Forelimb muscle (tissue), 1 donor: ENCODE measurements around the gene MMP20. TPM values are rescaled to one million over a fixed set of nuclear protein-coding genes. Genes with fewer than 3 reads are reported as not detected.
A peak's percentile ranks its signal among the peaks of the same experiment; 100 is the strongest.

Experiments used
- DNase-seq: peaks from one replicate; pipeline ENCODE4 v3.0.0-alpha.2; 2013; ENCODE audit warnings: low read depth
- polyA plus RNA-seq: library from polyadenylated mRNA; unstranded; fragments of 120-200 nt; gene quantifications from one replicate; pipeline ENCODE4 v1.2.1, GENCODE V29; 2013; ENCODE audit not compliant: insufficient read length

Gene MMP20
- polyA plus RNA-seq, 1 donor = not detected

GRCh38 chr11:102592131-102592530 is 33.0 kb downstream of the MMP20 start:
- DNase-seq = no peak

GRCh38 chr11:102591160-102591718 is 33.9 kb downstream of the MMP20 start:
- no peak for DNase-seq

GRCh38 chr11:102590276-102591049 is 34.7 kb downstream of the MMP20 start:
- no peak for DNase-seq

- DNase-seq = no peak
Measured at GRCh38 chr11:102589047-102589459, 36.1 kb downstream of the MMP20 start.

GRCh38 chr11:102587722-102588121 is 37.4 kb downstream of the MMP20 start:
- no peak for DNase-seq

GRCh38 chr11:102583141-102583873 is 41.8 kb downstream of the MMP20 start:
- DNase-seq = no peak

- no peak for DNase-seq
Measured at GRCh38 chr11:102582140-102582539, 43.0 kb downstream of the MMP20 start.

GRCh38 chr11:102581066-102581465 is 44.1 kb downstream of the MMP20 start:
- no peak for DNase-seq

- DNase-seq = no peak
Measured at GRCh38 chr11:102580185-102580951, 44.8 kb downstream of the MMP20 start.

GRCh38 chr11:102577723-102578122 is 47.4 kb downstream of the MMP20 start:
- no peak for DNase-seq

- no peak for DNase-seq
Measured at GRCh38 chr11:102577182-102577581, 48.0 kb downstream of the MMP20 start.

GRCh38 chr11:102576350-102576749 is 48.8 kb downstream of the MMP20 start:
- no peak for DNase-seq

GRCh38 chr11:102575012-102575411 is 50.1 kb downstream of the MMP20 start:
- DNase-seq = no peak

- no peak for DNase-seq
Measured at GRCh38 chr11:102573851-102574250, 51.3 kb downstream of the MMP20 start.

- no peak for DNase-seq
Measured at GRCh38 chr11:102572554-102573220, 52.4 kb downstream of the MMP20 start.

GRCh38 chr11:102568851-102569250 is 56.3 kb downstream of the MMP20 start:
- DNase-seq = no peak

- DNase-seq = no peak
Measured at GRCh38 chr11:102566112-102566511, 59.0 kb downstream of the MMP20 start.

GRCh38 chr11:102564110-102564509 is 61.0 kb downstream of the MMP20 start:
- no peak for DNase-seq

GRCh38 chr11:102561636-102562035 is 63.5 kb downstream of the MMP20 start:
- DNase-seq = no peak

- peak; percentile 2 for DNase-seq
Measured at GRCh38 chr11:102560555-102561011, 64.5 kb downstream of the MMP20 start.

- DNase-seq = no peak
Measured at GRCh38 chr11:102559839-102560238, 65.3 kb downstream of the MMP20 start.
